22Rv1 (cell line): ENCODE results near the gene ZNF556.

ENCODE experiments used
- H3K27ac ChIP-seq: fragments of 450-650 bp; 2 replicates; pipeline ENCODE4 v1.5.1; 2017
- CTCF ChIP-seq: fragments of 450-650 bp; IDR thresholded peaks from 2 replicates; pipeline ENCODE4 v1.5.1; 2017; ENCODE audit warnings: mild to moderate bottlenecking
- ZFX ChIP-seq: fragments of 450-650 bp; IDR thresholded peaks from 2 replicates; pipeline ENCODE4 v1.6.1; 2017; ENCODE audit warnings: antibody characterized with exemption, borderline replicate concordance

The ZNF556 gene

GRCh38 chr19:2845107-2845506 lies 22.0 kb upstream of the ZNF556 start:
- no peak overlapping the region for H3K27ac ChIP-seq

GRCh38 chr19:2846180-2846894 lies 20.8 kb upstream of the ZNF556 start:
- no peak overlapping the region for H3K27ac ChIP-seq
- no peak for TF ChIP-seq CTCF
- TF ChIP-seq ZFX: no peak

More at GRCh38 chr19:2845107-2845506, 22.0 kb upstream of the ZNF556 start:
- no peak for TF ChIP-seq CTCF
- TF ChIP-seq ZFX: no peak

DNA sequence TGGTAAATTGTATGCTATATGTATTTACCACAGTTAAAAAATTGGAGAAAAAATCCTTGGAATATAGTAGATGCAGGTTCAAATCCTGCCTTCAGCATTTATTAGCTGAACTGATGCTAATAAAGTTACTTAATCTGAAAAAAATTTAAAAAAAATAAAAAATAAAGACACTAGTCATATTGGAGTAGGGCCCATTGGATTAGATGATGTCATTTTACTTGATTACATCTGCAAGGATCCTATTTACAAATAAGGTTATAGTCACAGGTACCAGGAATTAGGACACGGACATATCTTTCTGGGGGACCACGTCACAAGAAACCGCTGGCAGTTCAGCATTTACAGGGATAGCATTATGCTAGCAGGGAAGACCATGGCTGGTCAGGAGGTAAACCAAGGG lies 19.6 kb upstream of the ZNF556 start:
- TF ChIP-seq CTCF: no peak
- no peak for TF ChIP-seq ZFX
- no peak overlapping the region for H3K27ac ChIP-seq

GRCh38 chr19:2848616-2849015 lies 18.5 kb upstream of the ZNF556 start:
- TF ChIP-seq CTCF (no peak), ZFX (no peak)
- H3K27ac ChIP-seq: no peak overlapping the region

DNA sequence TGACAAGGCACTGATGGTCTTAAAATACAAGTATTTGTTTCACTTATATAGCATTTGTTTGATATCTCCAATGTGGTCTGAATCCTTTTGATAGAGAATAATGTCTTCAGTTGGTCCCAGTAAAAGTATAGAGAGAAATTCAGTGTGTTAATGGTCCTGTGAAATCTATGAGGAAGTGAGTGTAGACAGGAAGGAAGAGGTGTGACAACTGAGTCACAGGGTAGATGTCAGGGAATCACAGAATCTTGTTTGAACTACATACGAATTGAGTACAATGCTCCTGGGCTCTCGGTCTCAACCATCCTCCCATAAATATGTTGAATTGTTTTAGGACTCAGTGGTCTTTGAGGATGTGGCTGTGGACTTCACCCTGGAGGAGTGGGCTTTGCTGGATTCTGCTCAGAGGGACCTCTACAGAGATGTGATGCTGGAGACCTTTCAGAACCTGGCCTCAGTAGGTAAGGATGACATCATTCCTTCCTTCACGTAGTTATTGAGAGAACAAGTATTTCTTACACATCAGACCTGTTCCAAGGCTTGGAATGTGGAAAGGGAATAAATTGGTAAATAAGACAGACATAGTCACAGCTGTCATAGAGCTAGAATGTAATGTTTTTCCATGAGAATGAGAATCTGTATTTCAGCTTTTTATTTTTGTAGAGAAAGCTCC lies 16.7 kb upstream of the ZNF556 start:
- H3K27ac ChIP-seq: no peak overlapping the region
- TF ChIP-seq ZFX (no peak), CTCF (no peak)

DNA sequence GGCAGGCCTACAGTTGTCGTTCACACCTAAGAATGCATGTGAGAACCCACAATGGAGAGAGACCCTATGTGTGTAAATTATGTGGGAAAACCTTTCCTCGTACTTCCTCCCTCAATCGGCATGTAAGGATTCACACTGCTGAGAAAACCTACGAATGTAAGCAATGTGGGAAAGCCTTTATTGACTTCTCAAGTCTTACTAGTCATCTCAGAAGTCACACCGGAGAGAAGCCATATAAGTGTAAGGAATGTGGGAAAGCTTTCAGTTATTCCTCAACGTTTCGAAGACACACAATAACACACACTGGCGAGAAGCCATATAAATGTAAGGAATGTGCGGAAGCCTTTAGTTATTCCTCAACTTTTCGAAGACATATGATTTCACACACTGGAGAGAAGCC lies 14.5 kb upstream of the ZNF556 start:
- no peak overlapping the region for H3K27ac ChIP-seq
- TF ChIP-seq ZFX (no peak), CTCF (no peak)

DNA sequence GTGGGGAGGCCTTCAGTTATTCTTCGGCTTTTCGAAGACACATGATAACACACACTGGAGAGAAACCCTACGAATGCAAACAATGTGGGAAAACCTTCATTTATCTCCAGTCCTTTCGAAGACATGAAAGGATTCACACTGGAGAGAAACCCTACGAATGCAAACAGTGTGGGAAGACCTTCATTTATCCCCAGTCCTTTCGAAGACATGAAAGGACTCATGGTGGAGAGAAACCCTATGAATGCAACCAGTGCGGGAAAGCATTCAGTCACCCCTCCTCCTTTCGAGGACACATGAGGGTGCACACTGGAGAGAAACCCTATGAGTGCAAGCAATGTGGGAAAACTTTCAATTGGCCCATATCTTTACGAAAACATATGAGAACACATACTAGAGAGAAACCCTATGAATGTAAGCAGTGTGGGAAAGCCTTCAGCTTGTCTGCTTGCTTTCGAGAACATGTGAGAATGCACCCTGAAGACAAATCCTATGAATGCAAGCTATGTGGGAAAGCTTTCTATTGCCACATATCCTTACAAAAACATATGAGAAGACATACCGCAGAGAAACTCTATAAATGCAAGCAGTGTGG lies 14.0 kb upstream of the ZNF556 start:
- no peak overlapping the region for H3K27ac ChIP-seq
- TF ChIP-seq ZFX (no peak), CTCF (no peak)
